Kidney capillary endothelial cell (primary cell): ENCODE measurements around the gene NCOA4.
"Not testable (repeated sequence)": the region's sequence is repeated elsewhere in the genome, so short reads cannot be mapped to it uniquely, and the experiment has no call there.

Experiments
- DNase-seq: peaks from one replicate; pipeline ENCODE4 v3.0.0-alpha.2; 2018; ENCODE audit warnings: low spot score

The NCOA4 gene

GRCh38 chr10:45983538-45984186 is 46.8 kb downstream of the NCOA4 start:
- not testable (repeated sequence) for DNase-seq

GRCh38 chr10:45981367-45981766 is 49.1 kb downstream of the NCOA4 start:
- not testable (repeated sequence) for DNase-seq

DNA sequence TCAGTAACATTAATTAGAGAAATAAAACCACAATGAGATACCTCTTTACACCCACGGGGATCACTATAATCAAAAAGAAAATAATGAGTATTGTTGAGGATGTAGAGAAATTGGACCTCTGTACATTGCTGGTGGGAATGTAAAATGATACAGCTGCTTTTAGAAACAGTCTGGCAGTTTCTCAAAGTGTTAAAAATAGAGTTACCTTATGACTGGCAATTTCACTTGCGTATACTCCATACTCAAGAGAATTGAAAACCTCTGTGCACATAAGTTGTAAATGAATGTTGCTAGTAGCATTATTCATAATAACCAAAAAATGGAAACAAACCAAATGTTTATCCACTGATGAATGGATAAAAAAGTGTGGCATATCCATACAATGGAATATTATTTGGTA is 51.9 kb downstream of the NCOA4 start:
- not testable (repeated sequence) for DNase-seq

DNA sequence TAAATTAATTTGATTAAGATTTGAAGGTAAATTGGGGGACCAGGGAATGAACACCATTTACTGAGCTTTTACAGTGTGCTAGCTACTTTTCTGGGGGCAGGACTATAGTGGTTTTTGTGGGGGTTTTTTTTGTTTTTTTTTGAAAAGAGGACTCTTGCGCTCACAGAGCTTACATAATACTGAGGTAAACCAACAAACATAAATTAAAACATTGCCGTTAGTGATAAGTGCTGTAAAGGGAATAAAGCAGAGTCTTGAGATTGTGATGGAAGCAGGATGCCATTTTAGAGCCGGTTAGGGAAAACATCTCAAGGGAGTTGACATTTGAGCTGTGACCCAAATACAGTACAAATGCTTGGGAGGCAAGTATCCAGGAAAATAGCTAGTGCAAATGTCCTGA is 56.4 kb downstream of the NCOA4 start:
- DNase-seq, result not testable (repeated sequence)

DNA sequence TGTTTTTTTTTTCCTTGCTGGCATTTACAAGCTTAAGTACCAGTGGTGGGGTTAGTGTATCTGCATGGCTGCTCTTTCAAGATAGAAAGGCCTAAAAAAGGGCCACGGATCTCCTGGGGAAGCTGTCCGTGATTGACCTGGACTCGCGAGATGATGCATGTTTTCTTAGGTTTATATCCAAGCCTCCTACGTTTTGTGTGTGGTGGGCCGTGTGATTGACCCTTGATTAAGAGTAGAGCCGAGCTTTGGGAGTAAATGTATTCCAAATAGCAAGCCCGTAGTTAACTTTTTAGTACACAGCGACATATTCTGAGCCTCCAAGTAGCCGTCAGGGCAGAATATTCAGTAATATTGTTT is 57.6 kb downstream of the NCOA4 start:
- not testable (repeated sequence) for DNase-seq

- DNase-seq, result peak; percentile 66
Measured at GRCh38 chr10:45972106-45972812, 58.2 kb downstream of the NCOA4 start, which contains the start of gene TIMM23. Gene TIMM23 (plus strand): TSS chr10:45972489. CDS start chr10:45972625, 136 bp downstream.

DNA sequence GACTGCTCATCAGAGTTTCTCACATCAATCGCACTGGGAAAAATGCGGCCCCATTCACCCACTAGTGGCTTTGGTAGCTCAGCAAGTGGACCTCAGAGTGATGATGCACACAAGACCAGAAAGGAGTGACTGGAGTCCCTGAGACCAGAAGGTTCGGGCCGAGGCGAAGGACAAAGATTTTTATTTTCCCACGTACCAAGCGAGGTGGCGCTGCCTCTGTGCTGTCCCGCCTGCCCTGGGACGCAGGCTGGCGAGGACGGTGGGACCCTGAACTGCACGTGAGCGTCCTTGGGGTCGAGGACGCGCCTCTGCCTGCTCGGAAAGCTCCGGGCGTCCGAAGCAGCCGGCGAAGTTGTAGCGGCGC is 58.7 kb downstream of the NCOA4 start:
- not testable (repeated sequence) for DNase-seq

DNA sequence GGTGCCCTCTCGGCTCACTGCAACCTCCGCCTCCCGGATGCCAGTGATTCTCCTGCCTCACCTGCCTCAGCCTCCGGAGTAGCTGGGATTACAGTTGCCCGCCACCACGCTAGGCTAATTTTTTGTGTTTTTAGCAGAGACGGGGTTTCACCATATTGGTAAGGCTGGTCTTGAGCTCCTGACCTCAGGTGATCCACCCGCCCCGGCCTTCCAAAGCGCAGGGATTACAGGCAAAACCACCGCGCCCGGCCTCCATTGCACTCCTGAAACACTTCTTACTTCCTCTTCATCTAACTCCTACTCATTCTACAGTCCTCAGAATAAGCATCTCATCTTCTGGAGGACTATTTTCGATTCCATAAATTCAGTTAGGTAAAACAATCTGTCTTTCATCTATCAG is 59.4 kb downstream of the NCOA4 start:
- DNase-seq, result not testable (repeated sequence)

- DNase-seq, result not testable (repeated sequence)
Measured at GRCh38 chr10:45962686-45963452, 67.6 kb downstream of the NCOA4 start.

DNA sequence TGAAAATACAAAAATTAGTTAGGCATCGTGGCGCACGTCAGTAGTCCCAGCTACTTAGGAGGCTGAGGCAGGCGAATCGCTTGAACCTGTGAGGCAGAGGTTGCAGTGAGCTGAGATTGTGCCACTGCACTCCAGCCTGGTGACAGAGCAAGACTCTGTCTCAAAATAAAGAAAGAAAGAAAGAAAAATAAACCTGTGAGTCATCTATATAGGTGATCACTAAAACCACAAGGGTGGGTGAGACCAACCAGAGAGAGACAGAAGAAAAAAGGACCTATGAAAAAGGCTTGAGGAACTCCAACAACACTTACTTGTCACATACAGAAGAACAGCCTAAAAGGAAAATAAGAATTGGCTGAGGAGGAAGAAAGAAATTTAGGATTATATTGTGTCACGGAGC is 72.5 kb downstream of the NCOA4 start:
- DNase-seq, result not testable (repeated sequence)

GRCh38 chr10:45956634-45957033 is 73.8 kb downstream of the NCOA4 start:
- not testable (repeated sequence) for DNase-seq
